ENCODE results near the gene MT1B. TPM values are rescaled to one million over a fixed set of nuclear protein-coding genes. Genes with fewer than 3 reads are reported as not detected.

Gene MT1B
- total RNA-seq, 2 experiments from 2014 or later, result not detected

Other genes with a start within 250 kb of the MT1B start
- 87.7 and 108 TPM in 2 replicates for gene AMFR, start 226.3 kb upstream of the MT1B start, total RNA-seq (2014; rRNA removed; shearing (Covaris generic))
- gene AMFR, start 226.3 kb upstream of the MT1B start, total RNA-seq (2022), result 101 and 105 TPM in 2 replicates
- 123 and 229 TPM in 2 replicates for gene NUDT21, start 200.6 kb upstream of the MT1B start, total RNA-seq (2014; rRNA removed; shearing (Covaris generic))
- 270 and 273 TPM in 2 replicates for gene NUDT21, start 200.6 kb upstream of the MT1B start, total RNA-seq (2022)
- 35.1 and 78.7 TPM in 2 replicates for gene OGFOD1, start 200.3 kb upstream of the MT1B start, total RNA-seq (2014; rRNA removed; shearing (Covaris generic))
- gene OGFOD1, start 200.3 kb upstream of the MT1B start, total RNA-seq (2022), result 45.3 and 56.8 TPM in 2 replicates
- 13.9 and 15.3 TPM in 2 replicates for gene BBS2, start 131.9 kb upstream of the MT1B start, total RNA-seq (2014; rRNA removed; shearing (Covaris generic))
- gene BBS2, start 131.9 kb upstream of the MT1B start, total RNA-seq (2022), result 14.1 and 18.3 TPM in 2 replicates
- not detected in 2 replicates for gene MT4, start 86.8 kb upstream of the MT1B start, total RNA-seq (2014; rRNA removed; shearing (Covaris generic))
- gene MT4, start 86.8 kb upstream of the MT1B start, total RNA-seq (2022), result not detected in 2 replicates
- not detected in 2 replicates for gene MT3, start 62.4 kb upstream of the MT1B start, total RNA-seq (2014; rRNA removed; shearing (Covaris generic))
- gene MT3, start 62.4 kb upstream of the MT1B start, total RNA-seq (2022), result not detected in 2 replicates
- 27.2 and 40.0 TPM in 2 replicates for gene MT2A, start 43.3 kb upstream of the MT1B start, total RNA-seq (2014; rRNA removed; shearing (Covaris generic))
- 5.7 and 9.3 TPM in 2 replicates for gene MT2A, start 43.3 kb upstream of the MT1B start, total RNA-seq (2022)
- gene MT1E, start 26.1 kb upstream of the MT1B start, total RNA-seq (2014; rRNA removed; shearing (Covaris generic)), result not detected in 2 replicates
- gene MT1E, start 26.1 kb upstream of the MT1B start, total RNA-seq (2022), result not detected in 2 replicates
- not detected in 2 replicates for gene MT1M, start 19.2 kb upstream of the MT1B start, total RNA-seq (2014; rRNA removed; shearing (Covaris generic))
- gene MT1M, start 19.2 kb upstream of the MT1B start, total RNA-seq (2022), result not detected in 2 replicates
- gene MT1A, start 13.2 kb upstream of the MT1B start, total RNA-seq (2014; rRNA removed; shearing (Covaris generic)), result not detected in 2 replicates
- gene MT1A, start 13.2 kb upstream of the MT1B start, total RNA-seq (2022), result not detected in 2 replicates
- gene MT1F, start 6.1 kb downstream of the MT1B start, total RNA-seq (2014; rRNA removed; shearing (Covaris generic)), result 0.44 TPM in 1 of 2 replicates, not detected in the other
- gene MT1F, start 6.1 kb downstream of the MT1B start, total RNA-seq (2022), result 1.8 TPM in 1 of 2 replicates, not detected in the other
- not detected in 2 replicates for gene MT1G, start 16.2 kb downstream of the MT1B start, total RNA-seq (2014; rRNA removed; shearing (Covaris generic))
- not detected in 2 replicates for gene MT1G, start 16.2 kb downstream of the MT1B start, total RNA-seq (2022)
- not detected in 2 replicates for gene MT1H, start 17.9 kb downstream of the MT1B start, total RNA-seq (2014; rRNA removed; shearing (Covaris generic))
- not detected in 2 replicates for gene MT1H, start 17.9 kb downstream of the MT1B start, total RNA-seq (2022)
- gene MT1X, start 30.6 kb downstream of the MT1B start, total RNA-seq (2014; rRNA removed; shearing (Covaris generic)), result 17.1 and 18.8 TPM in 2 replicates
- 14.6 and 21.2 TPM in 2 replicates for gene MT1X, start 30.6 kb downstream of the MT1B start, total RNA-seq (2022)
- gene NUP93, start 78.2 kb downstream of the MT1B start, total RNA-seq (2014; rRNA removed; shearing (Covaris generic)), result 119 and 120 TPM in 2 replicates
- 148 and 183 TPM in 2 replicates for gene NUP93, start 78.2 kb downstream of the MT1B start, total RNA-seq (2022)
- gene SLC12A3, start 213.3 kb downstream of the MT1B start, total RNA-seq (2014; rRNA removed; shearing (Covaris generic)), result 0.25 and 1.6 TPM in 2 replicates
- 0.63 and 0.88 TPM in 2 replicates for gene SLC12A3, start 213.3 kb downstream of the MT1B start, total RNA-seq (2022)

Measured in OCI-LY7 (cell line).